K562 (cell line): ENCODE measurements around the gene PDE4D. TPM values are rescaled to one million over a fixed set of nuclear protein-coding genes. Genes with fewer than 3 reads are reported as not detected.

Experiments used
- ATAC-seq: fragments of 200-7000 bp; cut with Tn5 transposase; 3 replicates; pipeline ENCODE4 v1.9.1; 2020; ENCODE audit warnings: moderate library complexity
- BruUV-seq: library from RNA; stranded (reverse); fragments of 400-500 nt; replicated peaks from 2 replicates; lab custom pipeline; 2021; lab: Mats Ljungman, UMichigan
- CTCF ChIA-PET: fragments of 300-600 bp; formaldehyde crosslinking; extraction: SDS; loops from one replicate; lab custom pipeline; 2021; ENCODE audit warnings: low intra/inter-chr PET ratio; lab: Yijun Ruan, JAX
- POLR2A ChIA-PET: fragments of 300-600, 350-650 bp; sonication (Branson Sonifier 250); formaldehyde crosslinking; extraction: SDS; loops from one replicate; lab custom pipeline; 2021; ENCODE audit warnings: antibody characterized with exemption, inconsistent platforms; lab: Yijun Ruan, JAX
- DNase-seq, 4 experiments: peaks; one replicate each; pipeline versions ENCODE4 v3.0.0 to v3.0.0-alpha.2; 2011 to 2018; ENCODE audit warnings: low spot score in 3 of 4, mixed read lengths in 3 of 4; ENCODE audit errors: extremely low read depth in 1 of 4
- FAIRE-seq: peaks from 2 replicates; lab custom pipeline; 2011; peaks lifted over from hg19 to GRCh38; lab: Jason Lieb, UNC
- H2AFZ ChIP-seq: 2 replicates; pipeline ENCODE4 v1.6.0; 2011; ENCODE audit warnings: low read depth, low read length, control low read depth, inconsistent platforms
- H3K27ac ChIP-seq: fragments of 200-600 bp; 3 replicates; pipeline ENCODE4 v1.8.0; 2011; ENCODE audit warnings: low read depth, mild to moderate bottlenecking, control low read depth, inconsistent platforms, low read length, moderate library complexity, mixed read lengths; ENCODE audit errors: extremely low read depth
- H3K27me3 ChIP-seq, 2 experiments: fragments of 300-600 bp in 1 of 2; 2 replicates in 1 of 2; 3 replicates in 1 of 2; pipeline versions ENCODE4 v1.6.0 to v1.8.0; 2011; ENCODE audit warnings: inconsistent platforms in 2 of 2, low read length in 2 of 2, mild to moderate bottlenecking in 1 of 2, mixed read lengths in 1 of 2, moderate library complexity in 1 of 2; ENCODE audit not compliant: control insufficient read depth in 2 of 2, insufficient read depth in 2 of 2
- H3K36me3 ChIP-seq: fragments of 300-600 bp; 3 replicates; pipeline ENCODE4 v1.8.0; 2011; ENCODE audit warnings: mild to moderate bottlenecking, low read length, inconsistent platforms; ENCODE audit not compliant: control insufficient read depth, insufficient read depth
- H3K4me1 ChIP-seq, 2 experiments: fragments of 200-600 bp in 1 of 2; replicated peaks in 1 of 2; 2 replicates in 1 of 2; 3 replicates in 1 of 2; pipeline versions ENCODE4 v1.5.1 to v1.8.0; 2011; ENCODE audit warnings: inconsistent platforms in 2 of 2, low read length in 2 of 2, mild to moderate bottlenecking in 1 of 2, mixed read lengths in 1 of 2, moderate library complexity in 1 of 2; ENCODE audit not compliant: control insufficient read depth in 2 of 2, insufficient read depth in 2 of 2
- H3K4me2 ChIP-seq: 2 replicates; pipeline ENCODE4 v1.6.1; 2011; ENCODE audit warnings: low read length, control low read depth, inconsistent platforms, mixed read lengths; ENCODE audit not compliant: insufficient read depth
- H3K4me3 ChIP-seq: fragments of 200-600 bp; sonication (generic), shearing (Covaris generic); 2 replicates; pipeline ENCODE4 v1.5.1; 2016; ENCODE audit warnings: control low read depth, inconsistent platforms
- H3K79me2 ChIP-seq: fragments of 200-600 bp; 3 replicates; pipeline ENCODE4 v1.8.0; 2011; ENCODE audit warnings: low read length, inconsistent platforms; ENCODE audit not compliant: control insufficient read depth, insufficient read depth
- H3K9ac ChIP-seq, 2 experiments: 2 replicates each; pipeline versions ENCODE4 v1.6.0 to v1.6.1; 2011; ENCODE audit warnings: low read depth in 2 of 2, low read length in 2 of 2, control low read depth in 1 of 2, inconsistent platforms in 1 of 2, mild to moderate bottlenecking in 1 of 2, mixed read lengths in 1 of 2; ENCODE audit not compliant: insufficient read depth in 1 of 2
- H3K9me1 ChIP-seq: one replicate; pipeline ENCODE4 v1.6.0; 2011; ENCODE audit warnings: inconsistent platforms, mild to moderate bottlenecking, low read length, moderate library complexity; ENCODE audit not compliant: control insufficient read depth, insufficient read depth
- H3K9me3 ChIP-seq: replicated peaks from 2 replicates; pipeline ENCODE4 v1.5.1; 2011; ENCODE audit warnings: low read depth, low read length, inconsistent platforms; ENCODE audit not compliant: control insufficient read depth, insufficient read depth
- H4K20me1 ChIP-seq: replicated peaks from 2 replicates; pipeline ENCODE4 v1.6.1; 2011; ENCODE audit warnings: low read length, inconsistent platforms, mixed read lengths; ENCODE audit not compliant: control insufficient read depth, insufficient read depth
- AFF1 ChIP-seq, 2 experiments: fragments of 450-650 bp; IDR thresholded peaks; 2 replicates each; pipeline ENCODE4 v1.6.1; 2018; ENCODE audit warnings: mild to moderate bottlenecking in 2 of 2, low read depth in 1 of 2; ENCODE audit not compliant: partially characterized antibody in 2 of 2
- BCOR ChIP-seq: fragments of 450-650 bp; IDR thresholded peaks from 2 replicates; pipeline ENCODE4 v1.6.1; 2016
- CHCHD3 ChIP-seq: fragments of 250-450 bp; sonication (Bioruptor Pico); IDR thresholded peaks from 2 replicates; pipeline ENCODE4 v2.1.2; 2022; ENCODE audit warnings: mild to moderate bottlenecking
- CREB1 ChIP-seq, 2 experiments: sonication (generic) in 1 of 2; formaldehyde crosslinking in 1 of 2; IDR thresholded peaks; 2 replicates each; pipeline versions ENCODE4 v1.6.1 to v1.8.0; 2012 to 2022; ENCODE audit warnings: inconsistent platforms in 1 of 2, mild to moderate bottlenecking in 1 of 2, missing genetic modification reagents in 1 of 2, moderate library complexity in 1 of 2
- ELF4 ChIP-seq: fragments of 450-650 bp; formaldehyde crosslinking; IDR thresholded peaks from 2 replicates; pipeline ENCODE4 v1.4.0; 2022; ENCODE audit warnings: missing genetic modification characterization
- EP300 ChIP-seq: IDR thresholded peaks from 2 replicates; pipeline ENCODE4 v1.6.1; 2012; ENCODE audit warnings: low read length, improper control_type of control experiment
- FOXA1 ChIP-seq: fragments of 450-650 bp; IDR thresholded peaks from 2 replicates; pipeline ENCODE4 v1.6.1; 2016; ENCODE audit warnings: mild to moderate bottlenecking, borderline replicate concordance
- HES1 ChIP-seq: fragments of 450-650 bp; IDR thresholded peaks from 2 replicates; pipeline ENCODE4 v1.6.1; 2016; ENCODE audit warnings: low read depth, mild to moderate bottlenecking, moderate library complexity
- MXD1 ChIP-seq: fragments of 250-450 bp; sonication (Bioruptor Pico); IDR thresholded peaks from 2 replicates; pipeline ENCODE4 v1.8.0; 2021; ENCODE audit warnings: borderline replicate concordance, mild to moderate bottlenecking, moderate library complexity; ENCODE audit not compliant: poor library complexity, severe bottlenecking
- RB1 ChIP-seq: fragments of 450-650 bp; IDR thresholded peaks from 2 replicates; pipeline ENCODE4 v1.6.1; 2017; ENCODE audit warnings: low read depth, mild to moderate bottlenecking
- SAFB ChIP-seq: fragments of 200-400 bp; formaldehyde crosslinking; IDR thresholded peaks from 2 replicates; pipeline ENCODE4 v1.6.1; 2017; ENCODE audit warnings: low read depth, low read length, borderline replicate concordance
- TAL1 ChIP-seq: fragments of 450-650 bp; IDR thresholded peaks from 2 replicates; pipeline ENCODE4 v1.6.1; 2016; ENCODE audit warnings: mild to moderate bottlenecking
- ZNF589 ChIP-seq: fragments of 200-800 bp; sonication (Bioruptor generic); IDR thresholded peaks from 2 replicates; pipeline ENCODE4 v1.6.1; 2016; ENCODE audit warnings: low read depth, missing genetic modification characterization, missing compliant biosample characterization
- WGBS: fragments of 100-300 bp; shearing (Covaris generic); methylation state at CpG from one replicate; pipeline ENCODE4 v1.1.6; 2016; ENCODE audit warnings: low coverage, mixed read lengths; ENCODE audit not compliant: insufficient coverage; ENCODE audit errors: missing lambda C conversion rate; 5-methylcytosine and 5-hydroxymethylcytosine counted together
- in situ Hi-C: fragments of 300-500 bp; cut with MboI; formaldehyde crosslinking; loops from 4 replicates; pipeline ENCODE4 v1.15.0; 2018; ENCODE audit warnings: inconsistent platforms, mixed read lengths
- intact Hi-C: fragments of 100-400 bp; cut with micrococcal nuclease; formaldehyde crosslinking; loops from 2 replicates; pipeline ENCODE4 v1.14.2; 2022
- polyA plus RNA-seq, 8 experiments: library from polyadenylated mRNA; depleted of rRNA in 4 of 8; stranded (reverse) in 5 of 8; unstranded in 3 of 8; fragments of >200 nt; fragmentation: Nextera tagmentation in 2 of 8; fragmentation: Illumina TruSeq in 1 of 8; extraction: Ambion mirVana in 2 of 8; extraction: Trizol in 1 of 8; gene quantifications; 2 replicates each; pipeline versions ENCODE4 v1.2.1 to v1.2.3, GENCODE V29; 2011 to 2014; ENCODE audit warnings: inconsistent platforms in 1 of 8, missing spikeins in 1 of 8
- total RNA-seq, 7 experiments: library from RNA; depleted of rRNA in 6 of 7; stranded (reverse); fragments of >200 nt in 6 of 7; fragmentation: Illumina TruSeq in 2 of 7; extraction: Trizol in 2 of 7; gene quantifications; 2 replicates each; pipeline versions ENCODE4 v1.2.1 to v1.2.3, GENCODE V29; 2011 to 2021; ENCODE audit warnings: low replicate concordance in 1 of 7
- TF ChIP-seq, protein P1 (sequence below), 2 experiments: fragments of 450-650 bp; conservative IDR thresholded peaks; 2 replicates each; pipeline ENCODE4 v1.6.1; 2017; ENCODE audit warnings: mild to moderate bottlenecking in 2 of 2, moderate library complexity in 2 of 2
- TF ChIP-seq, protein P2 (sequence below): fragments of 450-650 bp; formaldehyde crosslinking; IDR thresholded peaks from 2 replicates; pipeline ENCODE4 v1.4.0; 2022; ENCODE audit warnings: mild to moderate bottlenecking, moderate library complexity

Gene PDE4D
- total and polyA plus RNA-seq, 9 of the 15 experiments (the other 6 are each of a cell fraction or from before 2014, with no cell fraction given), result 0.04 to 0.46 (median 0.13) TPM

DNA sequence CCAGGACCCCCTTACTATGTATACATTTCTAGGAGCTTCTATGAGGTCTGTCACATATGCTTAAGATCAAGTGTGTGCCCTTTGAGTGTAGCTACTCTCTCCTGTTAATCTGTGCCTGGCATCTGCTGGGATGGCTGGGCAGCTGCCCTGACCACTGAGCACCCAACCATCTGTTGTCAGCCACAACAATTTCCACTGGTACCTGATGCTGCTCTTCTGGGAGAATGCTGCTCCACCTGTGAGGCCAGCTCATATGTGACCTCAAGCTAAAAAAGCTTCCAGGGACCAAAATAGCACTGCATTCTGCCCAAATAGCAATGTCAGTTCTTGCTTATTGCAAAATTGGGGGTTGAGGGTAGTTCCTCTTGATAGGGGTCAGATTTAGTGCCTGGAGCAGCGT, 715.0 kb downstream of the PDE4D start:
- in situ Hi-C loops (no loop called here), intact Hi-C loops (loop anchor here (10.0 kb wide), 1 partner anchor 144 kb away; no protein-coding TSS in a partner anchor)
- FAIRE-seq, result no peak
- BruUV-seq, result no TSS peak
- WGBS, result 0% methylated on average over 1 of the region's 1 CpG
- no peak overlapping the region for H2AFZ ChIP-seq
- no peak overlapping the region for H3K4me2 ChIP-seq
- no peaks in the 10 kb centered on the region for H3K4me1 ChIP-seq
- ChIA-PET POLR2A (no interaction called here), CTCF (no interaction called here)
- ATAC-seq, result no peak
- no peaks in the 10 kb centered on the region for H4K20me1 ChIP-seq
- H3K9me3 ChIP-seq, result no peaks in the 10 kb centered on the region
- H3K79me2 ChIP-seq, result no peaks in the 10 kb centered on the region
- no peak for DNase-seq
- no peaks in the 10 kb centered on the region for H3K36me3 ChIP-seq
- H3K9ac ChIP-seq, result no peak overlapping the region
- H3K27ac ChIP-seq, result no peak overlapping the region
- H3K27me3 ChIP-seq, result no peaks in the 10 kb centered on the region
- H3K4me3 ChIP-seq, result no peak overlapping the region
- no peaks in the 10 kb centered on the region for H3K9me1 ChIP-seq
- TF ChIP-seq, protein P1, sequence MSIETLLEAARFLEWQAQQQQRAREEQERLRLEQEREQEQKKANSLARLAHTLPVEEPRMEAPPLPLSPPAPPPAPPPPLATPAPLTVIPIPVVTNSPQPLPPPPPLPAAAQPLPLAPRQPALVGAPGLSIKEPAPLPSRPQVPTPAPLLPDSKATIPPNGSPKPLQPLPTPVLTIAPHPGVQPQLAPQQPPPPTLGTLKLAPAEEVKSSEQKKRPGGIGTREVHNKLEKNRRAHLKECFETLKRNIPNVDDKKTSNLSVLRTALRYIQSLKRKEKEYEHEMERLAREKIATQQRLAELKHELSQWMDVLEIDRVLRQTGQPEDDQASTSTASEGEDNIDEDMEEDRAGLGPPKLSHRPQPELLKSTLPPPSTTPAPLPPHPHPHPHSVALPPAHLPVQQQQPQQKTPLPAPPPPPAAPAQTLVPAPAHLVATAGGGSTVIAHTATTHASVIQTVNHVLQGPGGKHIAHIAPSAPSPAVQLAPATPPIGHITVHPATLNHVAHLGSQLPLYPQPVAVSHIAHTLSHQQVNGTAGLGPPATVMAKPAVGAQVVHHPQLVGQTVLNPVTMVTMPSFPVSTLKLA (conservative IDR thresholded peaks at IDR 0.05), result no peak
- TF ChIP-seq, protein P2, sequence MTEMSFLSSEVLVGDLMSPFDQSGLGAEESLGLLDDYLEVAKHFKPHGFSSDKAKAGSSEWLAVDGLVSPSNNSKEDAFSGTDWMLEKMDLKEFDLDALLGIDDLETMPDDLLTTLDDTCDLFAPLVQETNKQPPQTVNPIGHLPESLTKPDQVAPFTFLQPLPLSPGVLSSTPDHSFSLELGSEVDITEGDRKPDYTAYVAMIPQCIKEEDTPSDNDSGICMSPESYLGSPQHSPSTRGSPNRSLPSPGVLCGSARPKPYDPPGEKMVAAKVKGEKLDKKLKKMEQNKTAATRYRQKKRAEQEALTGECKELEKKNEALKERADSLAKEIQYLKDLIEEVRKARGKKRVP (CRISPR knock-in tag), result no peak
- TF ChIP-seq AFF1 (IDR thresholded peaks at IDR 0.05; ENCODE audit: low read depth in 1 of 2, partially characterized antibody in 2 of 2), result no peak
- TF ChIP-seq BCOR, result no peak
- TF ChIP-seq FOXA1, result no peak
- TF ChIP-seq SAFB, result no peak
- no peak for TF ChIP-seq CREB1 (IDR thresholded peaks at IDR 0.05)
- TF ChIP-seq CREB1 (CRISPR knock-in tag; IDR thresholded peaks at IDR 0.05), result no peak
- no peak for TF ChIP-seq ZNF589 (CRISPR knock-in tag)
- no peak for TF ChIP-seq RB1
- TF ChIP-seq HES1, result no peak
- no peak for TF ChIP-seq MXD1 (CRISPR knock-in tag)
- TF ChIP-seq CHCHD3 (CRISPR knock-in tag), result no peak
- no peak for TF ChIP-seq EP300
- no peak for TF ChIP-seq ELF4 (CRISPR knock-in tag)
- no peak for TF ChIP-seq TAL1
